SK-N-SH treated with all-trans-retinoic acid at 6 μM for 48 hours (cell line): Measurements from ENCODE around the gene SIRPA.

Experiments used
- ESRRG ChIP-seq: fragments of 250-450 bp; sonication (Bioruptor Pico); IDR thresholded peaks from 2 replicates; pipeline ENCODE4 v1.6.1; 2021; ENCODE audit warnings: mild to moderate bottlenecking
- RARB ChIP-seq: fragments of 250-450 bp; sonication (Bioruptor Pico); IDR thresholded peaks from 2 replicates; pipeline ENCODE4 v1.8.0; 2021; ENCODE audit warnings: mild to moderate bottlenecking, moderate library complexity
- SNAI2 ChIP-seq: fragments of 250-450 bp; sonication (Bioruptor Pico); IDR thresholded peaks from 2 replicates; pipeline ENCODE4 v1.5.0; 2020; ENCODE audit warnings: mild to moderate bottlenecking, moderate library complexity
- TCF4 ChIP-seq: fragments of 250-450 bp; sonication (Bioruptor Pico); IDR thresholded peaks from 2 replicates; pipeline ENCODE4 v1.8.0; 2021; ENCODE audit warnings: mild to moderate bottlenecking, moderate library complexity, borderline replicate concordance
- ZNF70 ChIP-seq: fragments of 450-650 bp; formaldehyde crosslinking; IDR thresholded peaks from 2 replicates; pipeline ENCODE4 v1.5.0; 2020; ENCODE audit warnings: mild to moderate bottlenecking, moderate library complexity
- ZNF8 ChIP-seq: fragments of 450-650 bp; formaldehyde crosslinking; IDR thresholded peaks from 2 replicates; pipeline ENCODE4 v1.5.0; 2020; ENCODE audit warnings: mild to moderate bottlenecking, moderate library complexity
- TF ChIP-seq, protein P1 (sequence below): fragments of 250-450 bp; sonication (Bioruptor Pico); IDR thresholded peaks from 2 replicates; pipeline ENCODE4 v1.5.0; 2020; ENCODE audit warnings: mild to moderate bottlenecking, moderate library complexity

DNA sequence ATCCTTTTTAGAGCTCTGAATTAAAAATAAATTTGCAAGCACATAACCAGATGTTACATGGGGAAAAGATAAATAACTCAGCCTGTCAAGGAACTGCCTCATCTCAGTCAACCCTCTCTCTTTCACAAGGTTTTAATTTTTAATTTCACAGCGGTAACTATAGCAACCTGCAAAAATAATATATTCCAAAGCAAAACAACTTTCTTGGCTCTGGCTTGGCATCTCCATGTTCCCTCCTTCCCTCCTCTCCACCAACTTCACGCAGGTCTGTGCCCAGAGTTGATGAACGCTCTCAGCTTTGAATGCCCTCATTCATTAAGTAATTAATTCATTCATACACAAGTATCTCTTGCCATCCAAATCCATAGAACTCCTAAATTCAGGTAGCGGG lies 32.5 kb upstream of the SIRPA start:
- no peak for TF ChIP-seq TCF4 (CRISPR knock-in tag)
- TF ChIP-seq ZNF8 (CRISPR knock-in tag), result no peak
- no peak for TF ChIP-seq RARB
- TF ChIP-seq ESRRG (CRISPR knock-in tag), result no peak
- TF ChIP-seq SNAI2 (CRISPR knock-in tag), result no peak
- no peak for TF ChIP-seq ZNF70 (CRISPR knock-in tag)
- TF ChIP-seq, protein P1, sequence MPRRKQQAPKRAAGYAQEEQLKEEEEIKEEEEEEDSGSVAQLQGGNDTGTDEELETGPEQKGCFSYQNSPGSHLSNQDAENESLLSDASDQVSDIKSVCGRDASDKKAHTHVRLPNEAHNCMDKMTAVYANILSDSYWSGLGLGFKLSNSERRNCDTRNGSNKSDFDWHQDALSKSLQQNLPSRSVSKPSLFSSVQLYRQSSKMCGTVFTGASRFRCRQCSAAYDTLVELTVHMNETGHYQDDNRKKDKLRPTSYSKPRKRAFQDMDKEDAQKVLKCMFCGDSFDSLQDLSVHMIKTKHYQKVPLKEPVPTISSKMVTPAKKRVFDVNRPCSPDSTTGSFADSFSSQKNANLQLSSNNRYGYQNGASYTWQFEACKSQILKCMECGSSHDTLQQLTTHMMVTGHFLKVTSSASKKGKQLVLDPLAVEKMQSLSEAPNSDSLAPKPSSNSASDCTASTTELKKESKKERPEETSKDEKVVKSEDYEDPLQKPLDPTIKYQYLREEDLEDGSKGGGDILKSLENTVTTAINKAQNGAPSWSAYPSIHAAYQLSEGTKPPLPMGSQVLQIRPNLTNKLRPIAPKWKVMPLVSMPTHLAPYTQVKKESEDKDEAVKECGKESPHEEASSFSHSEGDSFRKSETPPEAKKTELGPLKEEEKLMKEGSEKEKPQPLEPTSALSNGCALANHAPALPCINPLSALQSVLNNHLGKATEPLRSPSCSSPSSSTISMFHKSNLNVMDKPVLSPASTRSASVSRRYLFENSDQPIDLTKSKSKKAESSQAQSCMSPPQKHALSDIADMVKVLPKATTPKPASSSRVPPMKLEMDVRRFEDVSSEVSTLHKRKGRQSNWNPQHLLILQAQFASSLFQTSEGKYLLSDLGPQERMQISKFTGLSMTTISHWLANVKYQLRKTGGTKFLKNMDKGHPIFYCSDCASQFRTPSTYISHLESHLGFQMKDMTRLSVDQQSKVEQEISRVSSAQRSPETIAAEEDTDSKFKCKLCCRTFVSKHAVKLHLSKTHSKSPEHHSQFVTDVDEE, result no peak
